HG02798 (cell line): ENCODE measurements around the gene OR1M1.
"Not testable (repeated sequence)": the region's sequence is repeated elsewhere in the genome, so short reads cannot be mapped to it uniquely, and the experiment has no call there.

Experiments used
- ATAC-seq: cut with Tn5 transposase; IDR thresholded peaks from one replicate; pipeline ENCODE4 v1.9.1; 2021; ENCODE audit warnings: mild to moderate bottlenecking; ENCODE audit not compliant: unreplicated experiment, poor library complexity

The OR1M1 gene, protein sequence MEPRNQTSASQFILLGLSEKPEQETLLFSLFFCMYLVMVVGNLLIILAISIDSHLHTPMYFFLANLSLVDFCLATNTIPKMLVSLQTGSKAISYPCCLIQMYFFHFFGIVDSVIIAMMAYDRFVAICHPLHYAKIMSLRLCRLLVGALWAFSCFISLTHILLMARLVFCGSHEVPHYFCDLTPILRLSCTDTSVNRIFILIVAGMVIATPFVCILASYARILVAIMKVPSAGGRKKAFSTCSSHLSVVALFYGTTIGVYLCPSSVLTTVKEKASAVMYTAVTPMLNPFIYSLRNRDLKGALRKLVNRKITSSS

DNA sequence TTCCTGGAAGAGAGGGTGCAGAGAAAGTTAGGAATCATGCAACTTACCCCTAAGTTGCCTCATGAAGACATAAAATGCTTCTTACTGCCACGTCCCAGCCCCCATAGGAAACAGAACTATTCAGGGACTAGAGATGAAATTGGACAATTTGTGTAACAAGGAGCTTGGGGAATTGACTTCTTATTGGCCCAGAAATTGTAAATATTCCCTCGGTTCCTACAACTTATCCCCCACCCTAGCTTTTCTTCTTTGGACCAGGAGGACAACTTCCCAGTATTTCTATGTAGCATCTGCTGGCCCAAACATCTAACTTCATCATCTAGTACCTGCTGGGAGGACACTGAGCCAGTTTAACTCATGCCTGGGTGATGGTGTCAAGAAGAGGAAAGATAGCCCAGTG, at the start of gene OR1M1:
TSS of gene OR1M1 (plus strand) at position 301 of the 400 bp plus-strand sequence. CDS start 6,184 bp downstream, outside the sequence.
- ATAC-seq: no peak

DNA sequence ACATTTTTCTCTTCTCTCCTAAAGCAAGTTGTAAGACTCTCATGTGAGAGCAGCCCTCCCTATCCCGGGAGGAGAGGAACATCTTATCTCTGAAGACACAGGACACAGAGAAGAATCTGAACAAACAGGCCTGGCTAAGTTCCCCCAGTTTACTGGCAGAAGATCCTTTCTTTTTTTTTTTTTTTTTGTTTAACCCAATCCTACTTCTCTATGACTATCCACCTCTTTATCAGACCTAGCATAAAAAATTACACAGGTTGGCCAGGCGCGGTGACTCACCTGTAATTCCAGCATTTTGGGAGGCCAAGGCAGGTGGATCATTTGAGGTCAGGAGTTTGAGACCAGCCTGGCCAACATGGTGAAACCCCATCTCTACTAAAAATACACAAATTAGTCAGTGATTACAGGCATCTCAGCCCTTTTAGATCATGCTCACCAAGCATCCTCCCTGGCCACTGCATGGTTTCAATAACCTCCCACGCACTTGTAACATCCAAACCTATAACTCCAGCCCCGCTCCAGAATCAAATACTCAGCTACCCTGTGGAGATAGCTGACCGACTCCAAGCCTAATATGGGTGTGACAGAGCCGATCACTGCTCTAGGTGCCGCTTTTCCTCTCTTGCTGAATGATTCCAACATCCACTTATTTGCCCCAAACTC, 49.3 kb upstream of the OR1M1 start:
- no peak for ATAC-seq

DNA sequence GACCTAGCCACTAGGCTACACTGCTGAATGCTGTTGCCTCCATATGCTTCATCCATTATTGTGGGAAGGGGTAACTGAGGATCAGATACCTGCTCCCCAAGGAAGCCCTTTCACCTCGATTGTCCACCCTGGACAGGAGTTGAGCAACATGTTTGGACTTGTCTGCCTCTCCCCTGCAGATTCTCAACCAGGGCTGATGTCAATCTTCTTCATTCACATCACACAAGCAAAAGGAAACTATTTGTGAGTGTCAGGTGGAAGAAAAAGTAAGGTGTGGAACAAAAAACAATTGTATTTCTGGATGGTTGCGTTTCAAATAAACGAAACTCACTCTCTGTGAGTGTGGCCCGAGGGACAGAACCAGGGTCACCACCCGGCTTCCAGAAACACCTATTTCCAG, 47.1 kb upstream of the OR1M1 start:
- no peak for ATAC-seq

DNA sequence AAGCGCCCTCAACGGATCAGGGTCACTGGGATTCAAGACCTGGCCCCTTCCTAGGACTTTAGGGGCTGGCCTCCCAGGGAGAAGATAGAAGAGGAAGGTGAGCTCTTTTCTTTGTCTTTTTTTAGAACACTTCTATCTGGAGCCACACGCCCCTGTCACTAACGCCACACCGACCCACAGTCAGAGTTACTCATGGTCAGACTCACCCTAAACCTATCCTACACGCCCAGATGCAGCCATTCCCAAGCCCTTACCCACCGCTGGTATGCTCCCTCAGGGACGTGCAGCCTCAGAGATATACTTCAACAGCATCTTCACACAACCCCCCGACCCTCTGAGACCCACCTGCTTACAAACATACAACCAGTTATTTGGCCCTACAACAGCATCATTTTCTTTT, 46.7 kb upstream of the OR1M1 start:
- no peak for ATAC-seq

DNA sequence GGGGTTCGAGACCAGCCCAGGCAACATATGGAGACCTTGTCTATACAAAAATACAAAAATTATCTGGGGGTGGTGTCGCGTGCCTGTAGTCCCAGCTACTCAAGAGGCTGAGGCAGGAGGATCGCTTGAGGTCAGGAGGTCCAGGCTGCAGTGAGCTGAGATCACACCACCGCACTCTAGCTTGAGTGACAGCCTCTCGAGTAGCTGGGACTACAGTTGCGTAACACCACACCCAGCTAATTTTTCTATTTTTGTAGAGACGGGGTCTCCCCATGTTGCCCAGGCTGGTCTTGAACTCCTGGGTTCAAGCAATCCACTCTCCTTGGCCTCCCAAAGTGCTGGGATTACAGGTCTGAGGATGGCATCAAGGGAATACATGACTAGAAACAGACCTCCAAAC, 45.8 kb upstream of the OR1M1 start:
- no peak for ATAC-seq

DNA sequence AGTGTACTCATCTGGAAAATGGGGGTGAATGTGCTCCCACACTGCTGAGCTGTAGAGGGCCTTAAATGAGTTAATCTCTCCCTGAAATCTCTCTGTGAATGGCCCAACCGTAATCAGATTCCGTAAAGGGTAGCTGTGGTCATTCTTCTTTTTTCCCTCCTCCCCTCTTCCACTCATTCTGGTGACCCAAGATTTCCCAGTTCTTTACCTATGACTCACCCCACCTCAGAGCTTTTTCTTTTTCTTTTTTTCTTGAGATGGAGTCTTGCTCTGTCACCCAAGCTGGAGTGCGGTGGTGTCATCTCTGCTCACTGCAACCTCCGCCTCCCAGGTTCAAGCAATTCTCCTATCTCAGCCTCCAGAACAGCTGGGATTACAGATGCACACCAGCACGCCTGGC, 43.3 kb upstream of the OR1M1 start:
- no peak for ATAC-seq

DNA sequence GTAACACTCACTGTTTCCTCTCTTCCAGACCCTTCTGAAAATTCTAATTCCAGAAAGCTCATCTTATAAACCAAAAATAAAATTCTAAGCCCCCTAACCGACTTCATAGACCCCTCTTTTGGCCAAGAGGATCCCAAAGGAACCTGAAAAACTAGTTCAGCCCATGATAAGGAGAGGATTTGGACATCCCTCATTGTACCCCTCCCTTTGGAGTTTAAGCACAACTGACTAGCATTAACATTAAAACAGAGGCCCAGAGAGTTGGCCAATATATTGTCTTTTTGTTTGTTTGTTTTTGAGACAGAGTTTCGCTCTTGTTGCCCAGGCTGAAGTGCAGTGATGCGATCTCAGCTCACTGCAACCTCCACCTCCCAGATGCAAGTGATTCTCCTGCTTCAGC, 42.4 kb upstream of the OR1M1 start:
- no peak for ATAC-seq

DNA sequence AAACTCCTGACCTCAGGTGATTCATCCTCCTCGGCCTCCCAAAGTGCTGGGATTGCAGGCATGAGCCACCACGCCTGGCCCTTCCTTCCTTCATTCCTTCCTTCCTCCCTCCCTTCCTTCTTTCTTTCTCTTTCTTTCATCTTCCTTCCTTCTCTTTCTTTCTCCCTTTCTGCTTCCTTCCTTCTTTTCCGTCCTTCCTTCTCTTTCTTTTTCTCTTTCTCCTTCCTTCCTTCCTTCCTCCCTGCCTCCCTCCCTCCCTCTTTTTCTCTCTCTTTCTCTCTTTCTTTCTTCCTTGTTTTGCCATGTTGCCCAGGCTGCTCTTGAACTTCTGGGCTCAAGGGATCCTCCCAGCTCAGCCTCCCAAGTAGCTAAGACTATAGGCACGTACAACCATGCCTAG, 40.2 kb upstream of the OR1M1 start:
- no peak for ATAC-seq

DNA sequence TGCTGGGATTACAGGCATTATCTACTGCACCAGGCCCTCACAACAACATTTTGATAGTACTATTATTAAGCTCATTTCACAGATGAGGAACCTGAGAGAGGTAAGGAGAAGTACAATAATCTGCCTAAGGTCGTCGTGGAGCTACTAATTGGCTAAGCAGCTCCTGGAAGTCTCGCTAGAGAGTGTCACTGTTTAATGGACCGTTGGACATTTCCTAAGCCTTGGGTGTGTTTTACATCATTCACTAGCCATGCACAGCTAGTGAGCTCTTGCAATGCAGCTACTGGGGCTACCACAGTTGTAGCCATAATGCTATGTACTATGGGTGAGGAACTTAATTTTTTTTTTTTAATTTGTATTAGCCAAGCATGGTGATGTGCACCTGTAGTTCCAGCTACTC, 34.0 kb upstream of the OR1M1 start:
- no peak for ATAC-seq

DNA sequence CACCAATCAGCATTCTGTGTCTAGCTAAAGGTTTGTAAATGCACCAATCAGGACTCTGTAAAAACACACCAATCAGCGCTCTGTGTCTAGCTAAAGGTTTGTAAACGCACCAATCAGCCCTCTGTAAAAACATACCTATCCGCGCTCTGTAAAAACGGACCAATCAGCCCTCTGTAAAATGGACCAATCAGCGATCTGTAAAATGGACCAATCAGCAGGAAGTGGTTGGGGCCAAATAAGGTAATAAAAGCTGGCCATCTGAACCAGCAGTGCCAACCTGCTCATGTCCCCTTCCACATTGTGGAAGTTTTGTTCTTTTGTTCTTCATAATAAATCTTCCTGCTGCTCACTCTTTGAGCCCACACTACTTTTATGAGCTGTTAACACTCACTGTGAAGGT, 33.2 kb upstream of the OR1M1 start:
- not testable (repeated sequence) for ATAC-seq

DNA sequence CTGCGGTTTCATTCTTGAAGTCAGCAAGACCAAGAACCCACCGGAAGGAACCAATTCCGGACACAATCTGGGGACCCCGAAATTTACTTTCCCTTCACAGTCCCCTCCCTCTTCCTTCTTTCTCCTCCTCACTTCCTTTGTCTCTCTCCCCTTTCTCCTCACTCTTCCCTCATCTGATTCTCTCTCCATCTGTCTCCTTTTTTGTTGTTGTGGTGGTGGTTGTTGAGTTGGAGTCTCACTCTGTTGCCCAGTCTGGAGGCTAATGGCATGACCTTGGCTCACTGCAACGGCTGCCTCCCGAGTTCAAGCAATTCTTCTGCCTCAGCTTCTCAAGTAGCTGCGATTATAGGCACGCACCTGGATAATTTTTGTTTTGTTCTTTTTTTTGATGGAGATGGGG, 32.7 kb upstream of the OR1M1 start:
- ATAC-seq: no peak

DNA sequence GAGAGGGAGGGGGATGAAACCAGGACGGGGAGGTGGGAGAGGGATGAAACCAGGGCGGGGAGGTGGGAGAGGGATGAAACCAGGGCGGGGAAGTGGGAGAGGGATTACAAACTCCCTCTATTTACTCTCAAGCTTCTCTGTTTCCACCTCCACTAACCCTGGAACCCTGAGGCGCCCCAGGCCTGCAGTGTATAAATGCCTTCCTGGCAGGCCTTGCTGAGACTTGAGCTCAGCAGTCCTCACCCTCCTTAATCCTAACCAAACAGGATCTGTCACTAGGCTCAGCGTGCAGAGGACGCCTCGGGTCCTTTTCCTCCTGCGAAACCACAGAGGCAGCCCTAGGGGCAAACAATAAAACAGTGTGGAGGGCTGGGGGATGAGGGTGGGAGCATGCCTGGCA, 32.1 kb upstream of the OR1M1 start:
- no peak for ATAC-seq

DNA sequence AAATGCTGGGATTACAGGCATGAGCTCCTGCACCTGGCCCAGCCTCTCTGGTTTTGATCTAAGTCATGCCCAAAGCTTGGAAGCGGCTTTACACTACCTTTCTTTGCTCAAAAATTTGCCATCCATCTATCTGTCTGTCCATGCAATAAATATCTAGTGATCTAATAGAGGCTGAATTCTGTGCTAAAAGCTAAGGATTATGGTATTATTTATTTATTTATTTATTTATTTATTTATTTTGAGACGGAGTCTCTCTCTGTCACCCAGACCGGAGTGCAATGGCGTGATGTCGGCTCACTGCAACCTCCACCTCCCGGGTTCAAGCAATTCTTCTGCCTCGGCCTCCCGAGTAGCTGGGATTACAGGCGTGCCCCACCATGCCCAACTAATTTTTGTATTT, 30.7 kb upstream of the OR1M1 start:
- ATAC-seq: not testable (repeated sequence)

DNA sequence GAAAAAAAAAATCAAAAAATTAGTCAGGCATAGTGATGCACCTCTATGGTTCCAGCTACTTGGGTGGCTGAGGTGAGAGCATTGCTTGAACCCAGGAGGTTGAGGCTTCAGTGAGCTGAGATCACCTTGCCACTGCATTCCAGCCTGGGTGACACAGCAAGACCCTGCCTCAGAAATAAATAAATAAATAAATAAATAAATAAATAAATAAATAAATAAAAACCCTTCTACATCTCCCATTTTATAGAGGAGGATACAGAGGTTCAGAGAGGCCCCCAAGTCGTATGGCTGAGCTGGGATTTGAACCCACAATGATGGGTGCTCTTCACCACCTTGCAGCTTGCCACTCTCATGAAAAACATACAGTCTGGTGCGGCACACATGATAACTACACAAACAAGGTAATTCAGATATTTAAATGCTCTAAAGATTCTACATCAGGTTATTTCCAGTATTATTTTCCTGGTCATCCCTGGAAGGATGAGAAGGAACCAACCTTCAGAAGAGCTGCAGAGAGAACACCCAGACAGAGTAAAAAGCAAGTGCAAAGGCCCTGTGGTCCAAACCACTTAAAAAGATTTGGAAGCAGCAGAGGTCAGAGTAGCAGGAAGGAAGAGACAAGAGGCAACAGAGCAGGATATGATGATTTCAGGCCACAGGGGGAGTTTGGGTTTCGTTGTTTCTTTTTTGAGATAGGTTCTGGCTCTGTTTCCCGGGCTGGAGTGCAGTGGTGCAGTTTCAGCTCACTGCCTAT, 29.2 kb upstream of the OR1M1 start:
- no peak for ATAC-seq

DNA sequence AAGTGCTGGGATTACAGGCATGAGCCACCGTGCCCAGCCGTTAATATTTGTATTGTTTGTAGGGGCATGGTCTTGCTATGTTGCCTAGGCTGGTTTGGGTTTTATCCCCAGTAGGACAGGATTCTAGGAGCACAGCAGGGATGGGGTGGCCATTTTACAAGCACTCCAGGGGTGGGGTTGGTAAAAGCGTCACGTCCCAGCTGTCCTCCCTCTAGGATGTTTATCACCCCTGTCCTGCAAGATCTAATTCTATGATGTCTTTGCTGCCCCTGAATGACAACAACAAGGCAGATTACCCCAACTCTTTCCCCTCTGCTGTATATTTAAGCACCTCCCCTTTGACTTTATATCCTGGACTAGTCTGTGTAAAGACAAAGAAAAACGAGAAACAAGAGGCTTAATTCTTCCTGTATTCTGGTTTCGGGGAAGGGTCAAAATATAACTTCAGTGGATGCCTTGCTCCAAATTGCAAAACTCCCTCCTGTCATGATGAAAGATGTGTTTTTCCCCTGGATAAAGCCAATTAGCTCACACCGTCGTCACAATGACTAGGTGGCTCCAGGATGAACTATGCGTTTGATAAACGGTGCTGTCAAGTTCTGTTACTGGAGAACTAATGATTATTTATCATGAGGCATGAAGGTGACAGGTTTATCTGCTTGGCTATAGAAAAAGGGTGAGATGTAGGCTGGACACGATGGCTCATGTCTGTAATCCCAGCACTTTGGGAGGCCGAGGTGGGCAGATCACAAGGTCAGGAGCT, 27.8 kb upstream of the OR1M1 start:
- no peak for ATAC-seq

DNA sequence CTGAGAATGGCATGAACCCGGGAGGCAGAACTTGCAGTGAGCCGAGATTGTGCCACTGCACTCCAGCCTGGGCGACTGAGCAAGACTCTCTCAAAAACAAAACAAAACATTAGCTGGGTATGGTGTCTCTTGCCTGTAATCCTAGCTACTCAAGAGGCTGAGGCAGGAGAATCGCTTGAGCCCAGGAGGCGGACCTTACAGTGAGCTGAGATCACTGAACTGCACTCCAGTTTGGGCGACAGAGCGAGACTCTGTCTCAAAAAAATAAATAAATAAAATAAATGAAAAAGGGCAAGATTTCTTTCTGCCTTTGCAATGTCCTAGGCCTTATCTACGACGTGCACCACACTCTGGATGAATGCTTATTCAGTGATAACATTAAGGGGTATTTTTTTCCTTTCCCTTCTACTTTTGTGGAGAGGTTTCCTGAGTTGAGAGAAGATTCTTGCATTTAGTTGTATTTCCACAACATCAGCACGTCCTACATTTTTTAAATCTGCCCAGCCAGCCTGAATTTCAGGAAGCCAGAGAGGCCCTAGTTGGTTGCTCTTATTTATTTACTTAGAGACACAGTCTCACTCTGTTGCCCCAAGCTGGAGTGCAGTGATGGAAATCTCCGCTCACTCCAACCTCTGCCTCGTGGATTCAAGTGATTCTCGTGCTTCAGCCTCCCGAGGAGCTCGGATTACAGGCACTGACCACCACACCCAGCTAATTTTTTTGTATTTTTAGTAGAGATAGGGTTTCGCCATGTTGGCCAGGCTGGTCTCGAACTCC, 26.1 kb upstream of the OR1M1 start:
- ATAC-seq: no peak

DNA sequence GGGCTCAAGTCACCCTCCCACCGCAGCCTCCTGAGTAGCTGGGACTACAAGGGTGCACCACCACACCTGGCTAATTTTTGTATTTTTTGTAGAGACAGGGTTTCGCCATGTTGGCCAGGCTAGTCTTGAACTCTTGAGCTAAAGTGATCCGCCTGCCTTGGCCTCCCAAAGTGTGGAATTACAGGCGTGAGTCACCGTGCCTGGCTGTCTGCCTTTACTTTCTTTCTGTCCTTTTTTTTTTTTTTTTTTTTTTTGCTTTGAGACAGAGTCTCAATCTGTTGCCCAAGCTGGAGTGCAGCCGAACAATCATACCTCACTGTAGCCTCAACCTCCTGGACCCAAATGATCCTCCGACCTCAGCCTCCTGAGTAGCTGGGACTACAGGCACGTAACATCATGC, 25.0 kb upstream of the OR1M1 start:
- no peak for ATAC-seq

DNA sequence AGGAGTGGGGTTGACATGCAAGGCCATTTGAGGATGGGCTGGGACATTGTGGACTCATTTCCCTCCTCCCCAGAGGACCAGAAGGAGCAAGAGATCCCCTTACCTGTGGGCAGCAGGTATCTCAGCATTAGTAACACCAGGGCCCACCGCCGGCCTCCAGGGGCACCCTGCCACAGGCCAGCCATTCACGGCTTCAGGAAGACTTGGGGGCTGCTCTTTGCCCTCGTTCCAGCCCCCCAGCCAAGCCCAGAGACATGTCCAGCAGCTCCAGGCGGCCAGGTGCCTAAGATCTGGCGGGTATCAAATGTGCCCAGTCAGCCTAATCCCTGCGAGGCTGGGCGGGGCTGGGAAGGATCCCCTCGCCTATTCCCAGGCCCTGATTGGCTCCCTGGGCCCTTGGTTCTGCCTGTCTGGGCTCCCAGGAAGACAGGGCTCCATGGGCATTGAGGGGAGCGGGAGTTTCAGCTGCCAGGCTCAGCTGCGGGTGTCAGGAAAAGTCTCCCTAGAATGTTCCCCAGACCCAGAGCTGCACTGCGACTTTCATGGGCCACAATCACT, 21.3 kb upstream of the OR1M1 start:
- ATAC-seq: no peak

DNA sequence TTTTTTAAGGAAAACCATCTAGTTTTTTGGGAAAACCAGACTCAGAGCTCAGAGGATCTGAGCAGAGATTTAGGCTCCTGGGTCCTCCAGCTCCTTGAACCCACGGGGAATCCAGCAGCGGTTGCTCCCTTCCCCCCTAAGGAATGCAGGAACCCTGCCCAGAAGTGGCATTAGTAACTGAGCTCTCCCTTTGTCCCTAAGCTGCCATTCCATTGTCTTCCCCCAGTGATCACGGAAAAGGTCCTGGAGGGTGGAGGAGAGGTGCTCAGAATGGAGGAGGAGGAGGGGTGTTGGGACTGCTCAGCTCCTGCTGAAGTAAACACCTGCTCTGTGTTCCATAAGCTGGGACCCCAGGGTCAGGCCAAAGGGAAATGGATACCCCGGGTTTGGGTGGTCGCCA, 16.8 kb upstream of the OR1M1 start:
- ATAC-seq: no peak

DNA sequence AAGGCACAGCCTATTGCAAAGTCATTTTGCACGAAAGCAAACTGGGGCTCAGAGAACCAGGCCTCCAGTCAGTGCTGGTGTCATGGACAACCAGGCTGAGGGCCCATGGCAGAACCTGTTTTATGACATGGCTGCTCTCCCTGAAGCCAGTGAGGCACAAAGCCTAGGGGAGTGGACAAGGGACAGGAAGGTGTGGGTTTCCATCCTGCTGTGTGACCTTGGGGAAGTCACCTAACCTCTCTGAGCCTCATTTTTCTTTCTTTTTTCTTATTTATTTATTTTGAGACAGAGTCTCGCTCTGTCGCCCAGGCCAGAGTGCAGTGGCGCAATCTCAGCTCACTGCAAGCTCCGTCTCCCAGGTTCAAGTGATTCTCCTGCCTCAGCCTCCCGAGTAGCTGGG, 15.1 kb upstream of the OR1M1 start:
- not testable (repeated sequence) for ATAC-seq
